COLO668 (cell line): ENCODE results near the gene UBE2L6.

Source experiments
- DNase-seq: peaks from one replicate; lab custom pipeline; 2025; ENCODE audit not compliant: unreplicated experiment; lab: John Stamatoyannopoulos, UW

The UBE2L6 gene

GRCh38 chr11:57567515-57568329 is at the start of gene UBE2L6:
UBE2L6 (minus strand) TSS chr11:57567672; CDS start chr11:57567611, 61 bp downstream.
- peak; percentile 74 for DNase-seq

DNA sequence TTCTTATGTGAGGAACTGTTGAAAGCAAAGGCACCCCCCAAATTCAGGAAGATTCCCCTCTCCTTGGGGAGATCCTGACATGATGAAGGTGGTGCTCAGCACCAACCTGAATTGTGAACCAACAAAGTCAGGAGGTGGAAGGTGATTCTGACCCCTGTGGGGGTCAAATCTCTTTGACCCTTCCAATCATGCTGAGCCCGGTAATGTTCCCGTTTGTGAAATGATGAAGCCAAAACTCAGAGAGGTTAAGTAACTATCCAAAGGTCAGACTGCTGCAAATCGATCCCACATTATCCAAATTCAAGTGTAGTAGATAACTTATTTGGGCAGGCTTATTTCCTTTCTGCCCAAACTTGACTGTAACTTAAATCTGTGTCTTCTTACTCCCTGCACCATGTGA is 49.1 kb upstream of the UBE2L6 start:
- no peak for DNase-seq

GRCh38 chr11:57615308-57615707 is 47.8 kb upstream of the UBE2L6 start:
- no peak for DNase-seq

- no peak for DNase-seq
Observed at GRCh38 chr11:57614234-57614772, 46.8 kb upstream of the UBE2L6 start.

DNA sequence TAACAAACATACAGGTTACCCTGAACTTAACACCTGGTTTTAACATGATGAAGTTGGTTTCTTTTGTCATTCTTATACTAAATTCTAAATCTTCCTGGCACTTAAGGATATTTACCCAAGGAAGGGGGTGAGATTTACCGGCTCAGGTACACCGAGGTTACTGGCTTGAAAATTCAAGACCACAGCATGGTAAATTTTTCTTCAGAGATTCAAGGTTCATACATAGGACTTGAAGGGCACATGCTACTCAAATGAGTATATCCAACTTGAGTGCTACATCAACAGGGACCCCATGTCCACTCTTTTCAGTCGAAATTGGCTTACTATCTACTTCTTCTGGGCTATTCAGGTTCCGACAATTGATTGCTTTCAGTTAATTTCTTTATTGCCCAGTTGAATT is 42.7 kb upstream of the UBE2L6 start:
- DNase-seq, result no peak

- DNase-seq, result no peak
Observed at GRCh38 chr11:57605028-57605420, 37.6 kb upstream of the UBE2L6 start.

DNA sequence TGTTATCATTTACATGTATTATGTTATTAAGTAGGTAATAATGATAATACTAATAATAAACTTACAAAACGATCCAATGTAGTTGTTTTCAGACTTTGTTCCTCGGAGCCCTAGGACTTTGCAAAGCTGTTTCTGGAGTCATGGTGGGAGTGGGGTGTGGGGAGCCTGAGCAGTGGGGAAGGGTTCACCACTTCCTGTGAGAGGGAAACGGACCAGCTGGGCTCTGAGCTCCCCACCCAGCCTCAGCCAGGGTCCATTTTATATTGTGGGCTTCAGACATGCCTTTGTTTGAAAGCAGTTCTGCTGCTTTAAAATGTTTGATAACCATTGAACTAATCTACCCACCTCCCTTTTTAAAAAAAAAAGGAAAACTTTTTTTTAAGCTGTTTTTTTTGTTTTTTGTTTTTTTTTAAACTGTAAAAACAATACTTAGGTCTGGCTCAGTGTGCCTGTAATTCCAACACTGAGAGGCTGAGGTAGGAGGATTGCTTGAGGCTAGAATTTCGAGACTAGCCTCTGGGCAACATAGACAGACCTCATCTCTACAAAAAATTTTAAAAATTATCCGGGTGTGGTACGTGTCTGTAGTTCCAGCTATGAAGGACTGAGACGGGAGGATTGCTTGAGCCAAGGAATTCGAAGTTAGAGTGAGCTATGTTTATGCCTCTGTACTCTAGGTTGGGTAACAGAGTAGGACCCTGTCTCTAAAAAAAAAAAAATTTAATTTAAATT is 37.0 kb upstream of the UBE2L6 start:
- DNase-seq, result no peak

DNA sequence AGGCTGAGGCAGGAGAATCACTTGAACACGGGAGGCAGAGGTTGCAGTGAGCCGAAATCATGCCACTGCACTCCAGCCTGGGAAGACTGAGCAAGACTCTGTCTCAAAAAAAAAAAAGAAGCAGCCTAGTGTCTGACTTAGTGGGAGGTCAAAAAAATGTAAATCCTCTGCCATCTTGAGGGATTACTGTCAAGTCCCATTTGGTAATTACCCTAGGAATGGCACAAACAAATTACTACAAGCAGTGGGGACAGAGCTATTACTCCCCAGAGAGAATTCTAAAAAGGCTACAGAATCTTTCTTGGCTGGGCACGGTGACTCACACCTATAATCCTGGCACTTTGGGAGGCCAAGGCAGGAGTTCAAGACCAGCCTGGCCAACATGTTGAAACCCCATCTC is 33.8 kb upstream of the UBE2L6 start:
- DNase-seq, result no peak

DNA sequence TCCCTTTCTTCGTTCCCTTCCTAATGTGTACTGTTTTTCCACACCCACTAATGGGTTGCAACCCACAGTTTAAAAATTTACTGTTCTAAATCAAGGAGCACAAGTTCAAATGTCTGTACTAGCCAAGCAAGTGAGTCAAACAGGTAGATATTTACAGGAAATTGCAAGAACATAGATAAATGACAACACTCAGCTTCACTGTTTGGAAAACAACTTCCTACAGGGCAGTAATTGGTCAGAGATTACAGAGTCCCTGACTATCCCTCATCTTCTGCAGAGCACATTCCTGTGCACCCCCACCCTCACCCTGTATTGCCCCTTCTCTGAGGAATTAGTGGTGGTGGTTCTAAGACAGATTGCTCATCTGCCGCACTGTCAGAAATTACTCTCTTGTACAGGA is 31.9 kb upstream of the UBE2L6 start:
- DNase-seq, result no peak

- no peak for DNase-seq
Observed at GRCh38 chr11:57598831-57599155, 31.3 kb upstream of the UBE2L6 start.

GRCh38 chr11:57597916-57598830 is 30.7 kb upstream of the UBE2L6 start:
- no peak for DNase-seq

DNA sequence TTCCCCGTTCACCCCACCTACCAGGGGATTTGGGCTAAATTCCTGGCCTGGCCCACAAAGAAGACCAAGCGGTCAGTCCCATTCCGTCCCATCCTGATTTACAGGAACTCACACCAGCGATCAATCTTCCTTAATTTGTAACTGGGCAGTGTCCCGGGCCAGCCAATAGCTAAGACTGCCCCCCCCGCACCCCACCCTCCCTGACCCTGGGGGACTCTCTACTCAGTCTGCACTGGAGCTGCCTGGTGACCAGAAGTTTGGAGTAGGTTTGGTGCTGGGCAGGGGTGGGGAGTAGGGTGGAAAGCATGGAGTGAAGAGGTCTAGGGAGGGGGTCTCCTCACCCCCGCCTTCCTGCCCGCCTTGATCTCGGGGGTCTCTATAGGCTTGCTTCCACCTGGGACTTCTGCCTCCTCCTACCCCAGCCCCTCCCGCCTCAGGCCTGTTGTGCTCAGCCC is 30.0 kb upstream of the UBE2L6 start, which contains the start of gene SERPING1:
SERPING1 (plus strand) TSS at position 225 of the 455 bp plus-strand sequence. CDS start 586 bp downstream, outside the sequence.
- no peak for DNase-seq

GRCh38 chr11:57596266-57596885 is 28.9 kb upstream of the UBE2L6 start:
- no peak for DNase-seq

GRCh38 chr11:57588046-57588710 is 20.7 kb upstream of the UBE2L6 start:
- DNase-seq, result no peak

DNA sequence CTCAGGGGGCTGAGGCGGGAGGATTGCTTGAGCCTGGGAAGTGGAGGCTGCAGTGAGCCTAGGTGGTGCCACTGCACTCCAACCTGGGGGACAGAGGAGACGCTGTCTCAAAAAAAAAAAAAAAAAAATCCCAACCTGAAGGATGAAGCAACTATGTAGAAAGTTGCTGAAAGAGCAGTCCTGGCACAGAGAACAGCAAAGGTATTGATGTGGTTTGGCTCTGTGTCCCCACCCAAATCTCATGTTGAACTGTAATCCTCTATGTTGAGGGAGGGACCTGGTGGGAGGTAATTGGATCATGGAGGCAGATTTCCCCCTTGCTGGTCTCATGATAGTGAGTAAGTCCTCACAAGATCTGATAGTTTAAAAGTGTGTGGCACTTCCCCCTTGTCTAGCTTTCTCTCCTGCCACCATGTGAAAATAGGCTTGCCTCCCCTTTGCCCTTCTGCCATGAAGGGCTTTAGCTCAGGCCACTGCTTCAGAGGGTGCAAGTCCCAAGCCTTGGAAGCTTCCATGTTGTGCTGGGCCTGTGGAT is 19.3 kb upstream of the UBE2L6 start:
- no peak for DNase-seq

DNA sequence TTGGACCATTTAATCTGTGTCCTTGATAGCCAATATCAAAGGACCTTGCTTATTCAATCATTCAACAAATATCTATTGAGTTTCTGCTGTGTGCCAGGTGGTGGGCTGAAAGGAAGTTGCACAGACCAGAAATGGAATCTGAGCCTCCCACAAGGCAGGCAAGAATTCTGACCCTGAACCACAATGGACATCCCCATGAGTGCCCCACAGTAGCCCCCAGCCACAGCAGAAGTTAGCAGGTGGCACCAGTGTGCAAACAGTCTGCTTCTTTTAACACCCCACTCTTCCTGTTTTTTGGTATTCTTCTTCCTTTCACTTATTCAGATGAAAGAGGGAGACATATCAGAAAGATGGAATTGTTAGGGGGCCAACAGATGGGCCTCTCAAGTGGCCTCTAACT is 17.8 kb upstream of the UBE2L6 start:
- no peak for DNase-seq

DNA sequence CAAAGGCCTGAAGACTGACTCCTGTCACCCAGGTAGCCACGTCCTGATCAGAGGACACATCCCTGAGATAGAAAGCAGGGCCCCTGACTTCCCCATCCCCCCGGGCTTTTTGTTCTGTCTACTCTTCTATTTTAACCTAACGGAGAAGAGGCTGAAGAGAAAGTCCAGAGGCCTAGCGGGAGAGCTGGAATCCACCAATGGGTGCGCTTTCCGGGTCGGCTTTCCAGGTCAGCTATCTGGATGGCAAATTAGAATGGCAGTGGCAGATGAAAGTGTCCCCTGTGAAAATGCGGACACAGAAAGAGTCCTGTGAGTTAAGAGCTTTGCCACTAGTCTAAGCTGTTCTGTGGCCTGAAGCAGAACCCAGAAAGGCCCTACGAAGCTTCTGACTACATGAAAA is 16.9 kb upstream of the UBE2L6 start:
- no peak for DNase-seq

DNA sequence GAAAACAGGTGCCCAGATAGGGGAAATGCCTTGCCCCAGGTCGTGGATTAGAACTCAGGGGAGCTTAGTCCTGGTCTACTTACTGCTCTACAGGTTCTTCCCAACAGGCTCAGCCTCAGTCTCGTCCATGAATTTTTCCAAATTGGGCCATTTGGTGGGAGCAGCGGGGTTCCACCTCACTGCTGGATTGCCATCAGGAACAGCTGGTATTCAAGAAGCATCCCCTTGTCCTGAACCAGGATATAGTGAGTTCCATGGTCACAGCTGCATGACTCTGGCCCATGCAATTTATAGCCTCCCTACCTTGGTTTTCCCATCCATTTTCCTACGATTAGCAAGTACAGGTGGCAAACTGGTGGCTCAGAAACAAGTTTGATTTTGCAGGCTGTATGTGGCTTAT is 6.6 kb upstream of the UBE2L6 start:
- no peak for DNase-seq

GRCh38 chr11:57571606-57572005 is 4.1 kb upstream of the UBE2L6 start:
- DNase-seq, result no peak

- no peak for DNase-seq
Observed at GRCh38 chr11:57568330-57568766, 876 bp upstream of the UBE2L6 start.
